K562 (cell line): ENCODE results near the gene KLHL29. TPM values are rescaled to one million over a fixed set of nuclear protein-coding genes. Genes with fewer than 3 reads are reported as not detected.

Source experiments
- ATAC-seq: fragments of 200-7000 bp; cut with Tn5 transposase; 3 replicates; pipeline ENCODE4 v1.9.1; 2020; ENCODE audit warnings: moderate library complexity
- BruUV-seq: library from RNA; stranded (reverse); fragments of 400-500 nt; replicated peaks from 2 replicates; lab custom pipeline; 2021; lab: Mats Ljungman, UMichigan
- CTCF ChIA-PET: fragments of 300-600 bp; formaldehyde crosslinking; extraction: SDS; loops from one replicate; lab custom pipeline; 2021; ENCODE audit warnings: low intra/inter-chr PET ratio; lab: Yijun Ruan, JAX
- POLR2A ChIA-PET: fragments of 300-600, 350-650 bp; sonication (Branson Sonifier 250); formaldehyde crosslinking; extraction: SDS; loops from one replicate; lab custom pipeline; 2021; ENCODE audit warnings: antibody characterized with exemption, inconsistent platforms; lab: Yijun Ruan, JAX
- DNase-seq, 4 experiments: peaks; one replicate each; pipeline versions ENCODE4 v3.0.0 to v3.0.0-alpha.2; 2011 to 2018; ENCODE audit warnings: low spot score in 3 of 4, mixed read lengths in 3 of 4; ENCODE audit errors: extremely low read depth in 1 of 4
- FAIRE-seq: peaks from 2 replicates; lab custom pipeline; 2011; peaks lifted over from hg19 to GRCh38; lab: Jason Lieb, UNC
- H2AFZ ChIP-seq: 2 replicates; pipeline ENCODE4 v1.6.0; 2011; ENCODE audit warnings: low read depth, low read length, control low read depth, inconsistent platforms
- H3K27ac ChIP-seq: fragments of 200-600 bp; 3 replicates; pipeline ENCODE4 v1.8.0; 2011; ENCODE audit warnings: low read depth, mild to moderate bottlenecking, control low read depth, inconsistent platforms, low read length, moderate library complexity, mixed read lengths; ENCODE audit errors: extremely low read depth
- H3K27me3 ChIP-seq, 2 experiments: fragments of 300-600 bp in 1 of 2; 2 replicates in 1 of 2; 3 replicates in 1 of 2; pipeline versions ENCODE4 v1.6.0 to v1.8.0; 2011; ENCODE audit warnings: inconsistent platforms in 2 of 2, low read length in 2 of 2, mild to moderate bottlenecking in 1 of 2, mixed read lengths in 1 of 2, moderate library complexity in 1 of 2; ENCODE audit not compliant: control insufficient read depth in 2 of 2, insufficient read depth in 2 of 2
- H3K36me3 ChIP-seq: fragments of 300-600 bp; 3 replicates; pipeline ENCODE4 v1.8.0; 2011; ENCODE audit warnings: mild to moderate bottlenecking, low read length, inconsistent platforms; ENCODE audit not compliant: control insufficient read depth, insufficient read depth
- H3K4me1 ChIP-seq, 2 experiments: fragments of 200-600 bp in 1 of 2; replicated peaks in 1 of 2; 2 replicates in 1 of 2; 3 replicates in 1 of 2; pipeline versions ENCODE4 v1.5.1 to v1.8.0; 2011; ENCODE audit warnings: inconsistent platforms in 2 of 2, low read length in 2 of 2, mild to moderate bottlenecking in 1 of 2, mixed read lengths in 1 of 2, moderate library complexity in 1 of 2; ENCODE audit not compliant: control insufficient read depth in 2 of 2, insufficient read depth in 2 of 2
- H3K4me2 ChIP-seq: 2 replicates; pipeline ENCODE4 v1.6.1; 2011; ENCODE audit warnings: low read length, control low read depth, inconsistent platforms, mixed read lengths; ENCODE audit not compliant: insufficient read depth
- H3K4me3 ChIP-seq: fragments of 200-600 bp; sonication (generic), shearing (Covaris generic); 2 replicates; pipeline ENCODE4 v1.5.1; 2016; ENCODE audit warnings: control low read depth, inconsistent platforms
- H3K79me2 ChIP-seq: fragments of 200-600 bp; 3 replicates; pipeline ENCODE4 v1.8.0; 2011; ENCODE audit warnings: low read length, inconsistent platforms; ENCODE audit not compliant: control insufficient read depth, insufficient read depth
- H3K9ac ChIP-seq, 2 experiments: 2 replicates each; pipeline versions ENCODE4 v1.6.0 to v1.6.1; 2011; ENCODE audit warnings: low read depth in 2 of 2, low read length in 2 of 2, control low read depth in 1 of 2, inconsistent platforms in 1 of 2, mild to moderate bottlenecking in 1 of 2, mixed read lengths in 1 of 2; ENCODE audit not compliant: insufficient read depth in 1 of 2
- H3K9me1 ChIP-seq: one replicate; pipeline ENCODE4 v1.6.0; 2011; ENCODE audit warnings: inconsistent platforms, mild to moderate bottlenecking, low read length, moderate library complexity; ENCODE audit not compliant: control insufficient read depth, insufficient read depth
- H3K9me3 ChIP-seq: replicated peaks from 2 replicates; pipeline ENCODE4 v1.5.1; 2011; ENCODE audit warnings: low read depth, low read length, inconsistent platforms; ENCODE audit not compliant: control insufficient read depth, insufficient read depth
- H4K20me1 ChIP-seq: replicated peaks from 2 replicates; pipeline ENCODE4 v1.6.1; 2011; ENCODE audit warnings: low read length, inconsistent platforms, mixed read lengths; ENCODE audit not compliant: control insufficient read depth, insufficient read depth
- CBX2 ChIP-seq: fragments of 200-600 bp; sonication (generic); IDR thresholded peaks from one replicate; pipeline ENCODE4 v1.6.1; 2012; ENCODE audit warnings: mild to moderate bottlenecking, low read length, inconsistent platforms; ENCODE audit not compliant: insufficient read depth, poor library complexity, severe bottlenecking
- CEBPB ChIP-seq: fragments of 450-650 bp; IDR thresholded peaks from 2 replicates; pipeline ENCODE4 v1.6.1; 2016; ENCODE audit warnings: missing genetic modification characterization, missing compliant biosample characterization
- CHD4 ChIP-seq: fragments of 200-600 bp; sonication (generic); IDR thresholded peaks from 3 replicates; pipeline ENCODE4 v1.6.1; 2012; ENCODE audit warnings: low read depth, mild to moderate bottlenecking, mixed read lengths, low read length, inconsistent platforms; ENCODE audit not compliant: insufficient read depth, insufficient replicate concordance, poor library complexity, severe bottlenecking
- POLR2H ChIP-seq: IDR thresholded peaks from 2 replicates; pipeline ENCODE4 v1.6.1; 2016; ENCODE audit warnings: missing genetic modification characterization, low read depth, mild to moderate bottlenecking, control low read depth, missing compliant biosample characterization, moderate library complexity
- REST ChIP-seq, 2 experiments: fragments of 450-650 bp; formaldehyde crosslinking in 1 of 2; IDR thresholded peaks; 2 replicates each; pipeline versions ENCODE4 v1.4.0 to v1.6.1; 2014 to 2020; ENCODE audit warnings: mild to moderate bottlenecking in 2 of 2, borderline replicate concordance in 1 of 2, low read depth in 1 of 2
- ZBTB8A ChIP-seq: fragments of 450-650 bp; IDR thresholded peaks from 2 replicates; pipeline ENCODE4 v1.6.1; 2018; ENCODE audit warnings: mild to moderate bottlenecking, moderate library complexity; ENCODE audit not compliant: partially characterized antibody
- WGBS: fragments of 100-300 bp; shearing (Covaris generic); methylation state at CpG from one replicate; pipeline ENCODE4 v1.1.6; 2016; ENCODE audit warnings: low coverage, mixed read lengths; ENCODE audit not compliant: insufficient coverage; ENCODE audit errors: missing lambda C conversion rate; 5-methylcytosine and 5-hydroxymethylcytosine counted together
- in situ Hi-C: fragments of 300-500 bp; cut with MboI; formaldehyde crosslinking; loops from 4 replicates; pipeline ENCODE4 v1.15.0; 2018; ENCODE audit warnings: inconsistent platforms, mixed read lengths
- intact Hi-C: fragments of 100-400 bp; cut with micrococcal nuclease; formaldehyde crosslinking; loops from 2 replicates; pipeline ENCODE4 v1.14.2; 2022
- polyA plus RNA-seq, 8 experiments: library from polyadenylated mRNA; depleted of rRNA in 4 of 8; stranded (reverse) in 5 of 8; unstranded in 3 of 8; fragments of >200 nt; fragmentation: Nextera tagmentation in 2 of 8; fragmentation: Illumina TruSeq in 1 of 8; extraction: Ambion mirVana in 2 of 8; extraction: Trizol in 1 of 8; gene quantifications; 2 replicates each; pipeline versions ENCODE4 v1.2.1 to v1.2.3, GENCODE V29; 2011 to 2014; ENCODE audit warnings: inconsistent platforms in 1 of 8, missing spikeins in 1 of 8
- total RNA-seq, 7 experiments: library from RNA; depleted of rRNA in 6 of 7; stranded (reverse); fragments of >200 nt in 6 of 7; fragmentation: Illumina TruSeq in 2 of 7; extraction: Trizol in 2 of 7; gene quantifications; 2 replicates each; pipeline versions ENCODE4 v1.2.1 to v1.2.3, GENCODE V29; 2011 to 2021; ENCODE audit warnings: low replicate concordance in 1 of 7

Gene KLHL29
- total and polyA plus RNA-seq, 9 of the 15 experiments (the other 6 are each of a cell fraction or from before 2014, with no cell fraction given), result 0.03 to 0.31 (median 0.08) TPM; not detected in 1

- H2AFZ ChIP-seq, result no peak overlapping the region
- no peaks in the 10 kb centered on the region for H3K36me3 ChIP-seq
- H3K9me1 ChIP-seq, result no peaks in the 10 kb centered on the region
- H3K27ac ChIP-seq, result no peak overlapping the region
- no peak overlapping the region for H3K4me3 ChIP-seq
- FAIRE-seq (no peak), ATAC-seq (no peak), DNase-seq (no peak)
- no peak overlapping the region for H3K4me2 ChIP-seq
- H4K20me1 ChIP-seq, result 0 out of 2 replicates have a peak, but pooled peaks cover 3% of the 10 kb centered on the region
- in situ Hi-C loops, result no loop called here
- H3K27me3 ChIP-seq, result peaks cover 6 to 29% of the 10 kb centered on the region in 2 experiments; a peak in 3 of 5 replicates
- no peak for TF ChIP-seq CEBPB (tag)
- ChIA-PET POLR2A (no interaction called here), CTCF (no interaction called here)
- no TSS peak for BruUV-seq
- intact Hi-C loops, result no loop called here
- no peak overlapping the region for H3K9ac ChIP-seq
- no peaks in the 10 kb centered on the region for H3K79me2 ChIP-seq
- H3K4me1 ChIP-seq, result no peaks in the 10 kb centered on the region
- WGBS, result under 1% methylated on average over 14 of the region's 14 CpGs
- H3K9me3 ChIP-seq, result no peaks in the 10 kb centered on the region
Measured at GRCh38 chr2:23464905-23465537, 80.0 kb downstream of the KLHL29 start.

GRCh38 chr2:23465936-23466335 is 81.0 kb downstream of the KLHL29 start:
- DNase-seq (no peak), FAIRE-seq (no peak), ATAC-seq (no peak)
- H4K20me1 ChIP-seq, result no peaks in the 10 kb centered on the region
- no peaks in the 10 kb centered on the region for H3K4me1 ChIP-seq
- ChIA-PET CTCF (no interaction called here), POLR2A (no interaction called here)
- WGBS, result 0% methylated on average over 9 of the region's 9 CpGs
- no peaks in the 10 kb centered on the region for H3K9me1 ChIP-seq
- peaks cover 6 to 35% of the 10 kb centered on the region in 2 experiments; a peak in 3 of 5 replicates for H3K27me3 ChIP-seq
- no peak overlapping the region for H2AFZ ChIP-seq
- in situ Hi-C loops (no loop called here), intact Hi-C loops (no loop called here)
- no peak overlapping the region for H3K4me2 ChIP-seq
- no peaks in the 10 kb centered on the region for H3K9me3 ChIP-seq
- H3K27ac ChIP-seq, result no peak overlapping the region
- no peaks in the 10 kb centered on the region for H3K79me2 ChIP-seq
- H3K9ac ChIP-seq, result no peak overlapping the region
- no TSS peak for BruUV-seq
- H3K4me3 ChIP-seq, result no peak overlapping the region
- H3K36me3 ChIP-seq, result no peaks in the 10 kb centered on the region
- TF ChIP-seq REST (IDR thresholded peaks at IDR 0.05; ENCODE audit: borderline replicate concordance), result no peak
- no peak for TF ChIP-seq REST (CRISPR knock-in tag; IDR thresholded peaks at IDR 0.05; ENCODE audit: low read depth)
- TF ChIP-seq CHD4, result no peak
- no peak for TF ChIP-seq CBX2
- no peak for TF ChIP-seq ZBTB8A
- TF ChIP-seq POLR2H (tag), result no peak
